ENCODE data around the gene DPF3.

The DPF3 gene

DNA sequence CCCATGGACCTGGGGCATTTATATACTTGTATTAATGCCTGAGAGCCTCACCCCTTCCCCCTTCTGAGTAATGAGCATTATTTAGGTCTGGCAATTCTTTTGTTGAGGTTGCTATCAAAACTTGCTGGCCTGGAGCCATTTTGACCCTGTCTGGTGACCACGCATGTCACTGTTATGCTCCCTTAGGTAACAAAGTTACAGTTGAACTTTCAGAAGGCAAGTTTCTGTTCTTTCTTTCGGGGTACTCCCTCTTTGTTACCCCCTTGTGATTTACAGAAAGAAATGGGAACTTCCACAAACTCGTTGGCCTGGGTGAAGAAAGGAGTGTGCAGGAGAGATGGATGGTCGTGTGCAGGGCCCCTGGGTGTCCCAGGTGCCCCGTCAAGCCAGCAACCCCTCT, 305.4 kb downstream of the DPF3 start:
- DNase-seq = no peak

DNA sequence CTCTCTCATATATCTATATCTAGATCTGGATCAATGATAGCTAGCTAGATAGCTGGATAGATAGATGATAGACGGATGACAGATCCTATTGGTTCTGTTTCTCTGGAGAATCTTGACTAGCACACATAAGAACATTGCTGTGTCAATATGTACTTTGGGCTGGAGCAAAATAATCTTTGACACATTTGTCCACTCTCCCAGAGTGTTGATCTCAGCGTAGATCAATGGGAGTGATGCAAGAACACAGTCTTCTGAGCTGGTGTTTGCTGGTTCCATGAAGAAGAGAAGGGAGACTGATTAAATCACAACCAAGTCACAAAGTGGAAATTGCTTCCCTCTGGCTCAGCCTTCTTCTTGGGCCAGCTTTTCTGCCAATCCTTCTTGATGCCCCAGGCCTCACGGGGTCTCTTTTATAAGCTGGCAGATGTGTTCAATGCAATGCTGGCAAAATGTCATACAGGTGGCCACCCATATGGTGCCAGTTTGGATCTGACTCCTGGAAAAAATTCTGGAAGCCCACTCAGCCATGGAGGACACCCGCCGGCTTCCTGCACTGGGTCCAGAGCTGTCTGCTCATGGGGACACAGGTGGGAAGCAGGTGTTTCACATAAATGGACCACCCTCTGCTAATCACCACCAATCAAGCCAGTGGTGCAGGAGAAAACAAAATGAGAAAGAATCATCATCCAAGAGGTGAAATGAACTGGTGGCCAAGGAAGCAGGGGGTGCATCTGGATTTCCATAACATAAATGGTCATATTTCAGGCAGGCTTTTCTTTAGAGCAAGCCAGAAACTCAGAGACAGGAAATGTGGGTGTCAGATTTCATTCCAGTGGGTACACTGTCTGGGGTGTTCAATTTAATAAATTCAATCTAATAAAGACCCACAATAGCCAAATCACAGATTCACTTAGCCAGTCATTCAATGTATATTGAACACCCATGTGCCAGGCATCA, 310.3 kb downstream of the DPF3 start:
- peak; percentile 78 for DNase-seq

DNA sequence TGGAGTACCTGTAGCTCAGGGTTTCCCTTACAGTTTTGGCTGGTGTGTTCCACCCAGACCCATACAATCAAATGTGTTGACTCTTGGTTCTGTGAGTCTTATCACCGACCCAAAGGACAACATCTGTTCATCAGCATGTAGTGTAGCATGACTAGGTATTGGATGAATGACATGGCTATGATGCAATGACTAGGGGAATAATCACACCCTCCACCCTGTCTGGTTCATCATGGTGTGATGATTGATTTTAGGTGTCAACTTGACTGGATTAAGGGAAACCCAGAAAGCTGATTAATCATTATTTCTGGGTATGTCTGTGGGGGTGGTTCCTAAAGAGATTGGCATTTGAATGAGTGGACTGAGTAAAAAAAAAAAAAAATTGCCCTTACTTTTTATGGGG, 311.3 kb downstream of the DPF3 start:
- DNase-seq = no peak

DNA sequence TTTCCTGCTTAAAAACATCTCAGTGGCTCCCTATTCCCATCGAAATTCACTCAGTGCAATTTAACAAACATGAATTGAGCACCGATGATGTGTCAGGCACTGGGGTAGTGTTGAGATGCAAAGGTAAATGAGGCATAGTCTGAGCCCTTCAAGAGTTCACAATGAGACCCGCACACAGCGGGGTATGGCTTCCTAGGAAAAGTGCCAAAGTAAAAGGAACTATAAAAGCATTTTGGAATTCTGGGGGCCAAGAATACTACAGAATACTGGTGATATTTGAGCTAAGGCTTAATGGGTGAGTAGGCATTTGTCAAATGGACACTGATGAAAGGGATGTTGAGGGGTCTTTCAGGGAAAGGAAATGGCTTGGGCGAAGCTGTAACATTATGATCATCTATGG, 315.4 kb downstream of the DPF3 start:
- no peak for DNase-seq

GRCh38 chr14:72577521-72577920, 316.4 kb downstream of the DPF3 start:
- DNase-seq = no peak

DNA sequence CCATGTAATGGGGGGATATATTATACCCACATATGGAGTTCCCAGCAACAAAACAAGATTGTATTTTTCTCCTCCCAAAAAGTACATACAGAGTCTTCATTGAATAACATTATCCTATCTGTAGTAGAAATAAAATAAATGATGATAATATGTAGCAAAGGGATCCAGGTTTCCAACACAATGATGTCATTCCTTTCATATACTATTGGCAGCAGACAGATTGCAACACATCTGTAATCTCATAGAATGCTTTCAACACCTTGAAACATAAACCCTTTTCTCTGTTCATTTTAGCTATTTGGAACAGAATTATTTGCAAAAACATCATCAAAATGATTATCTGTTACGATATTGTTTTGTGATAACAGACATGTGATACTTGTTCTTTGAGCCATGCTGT, 317.6 kb downstream of the DPF3 start:
- DNase-seq = peak; percentile 28

GRCh38 chr14:72574715-72575114, 319.2 kb downstream of the DPF3 start:
- no peak for DNase-seq

DNA sequence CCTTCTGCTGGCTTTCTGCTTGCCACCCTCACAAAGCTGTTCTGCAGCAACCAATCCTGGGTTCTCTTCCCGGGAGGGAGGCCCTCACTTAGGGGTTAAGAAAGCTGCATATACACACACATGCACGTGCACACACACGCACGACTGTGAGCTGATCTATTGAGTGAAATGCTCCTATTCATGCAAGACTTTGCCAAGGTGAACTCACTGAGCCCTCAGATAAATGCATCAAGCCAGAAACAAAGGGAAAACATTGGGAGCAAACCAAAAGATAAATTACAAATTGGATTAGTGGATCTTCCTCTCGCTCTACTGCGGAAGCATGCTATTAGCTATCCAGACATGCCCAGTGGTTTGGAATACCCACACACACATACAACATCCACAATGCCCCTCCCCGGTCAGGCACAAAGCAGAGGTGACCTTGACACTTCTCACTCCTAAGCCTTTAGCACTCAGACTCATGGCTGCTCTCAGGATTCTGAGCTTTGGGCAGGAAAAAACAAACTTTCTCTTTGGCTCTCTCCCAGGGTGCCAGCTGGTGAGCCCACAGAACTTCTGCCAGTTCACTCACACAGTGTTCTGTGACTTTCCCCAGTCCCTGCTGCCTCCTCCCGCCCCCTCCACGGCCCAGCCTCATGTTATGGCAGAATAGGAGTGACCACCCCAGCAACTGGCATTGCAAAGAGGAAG, 320.0 kb downstream of the DPF3 start:
- peak; percentile 21 for DNase-seq

Measured in NCI-H2171 treated with DMSO at 0.1 percent for 48 hours (cell line).